ENCODE data around the gene ITGA1.

ITGA1 gene

DNA sequence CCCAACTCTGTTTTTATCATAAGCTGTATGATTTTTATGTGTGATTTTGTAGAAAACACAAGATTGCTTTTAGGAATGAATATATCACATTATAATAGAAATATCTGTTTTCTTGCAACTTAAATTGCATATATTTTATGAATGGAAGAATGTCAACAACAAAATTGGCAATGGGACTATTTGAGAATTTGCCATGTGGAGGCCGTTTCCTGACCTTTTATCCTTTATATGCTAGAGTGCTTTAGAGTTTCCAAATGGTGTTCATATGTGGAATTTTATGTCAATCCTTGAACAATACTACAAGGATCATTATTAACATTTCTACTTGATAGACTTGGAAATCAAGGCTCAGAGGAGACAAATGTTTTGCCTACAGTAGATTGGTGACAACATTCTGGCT is 34.2 kb downstream of the ITGA1 start:
- no peak overlapping the region for H3K4me3 ChIP-seq (ENCODE audit: control insufficient read depth, low read depth, low read length)
- TF ChIP-seq, protein P1, sequence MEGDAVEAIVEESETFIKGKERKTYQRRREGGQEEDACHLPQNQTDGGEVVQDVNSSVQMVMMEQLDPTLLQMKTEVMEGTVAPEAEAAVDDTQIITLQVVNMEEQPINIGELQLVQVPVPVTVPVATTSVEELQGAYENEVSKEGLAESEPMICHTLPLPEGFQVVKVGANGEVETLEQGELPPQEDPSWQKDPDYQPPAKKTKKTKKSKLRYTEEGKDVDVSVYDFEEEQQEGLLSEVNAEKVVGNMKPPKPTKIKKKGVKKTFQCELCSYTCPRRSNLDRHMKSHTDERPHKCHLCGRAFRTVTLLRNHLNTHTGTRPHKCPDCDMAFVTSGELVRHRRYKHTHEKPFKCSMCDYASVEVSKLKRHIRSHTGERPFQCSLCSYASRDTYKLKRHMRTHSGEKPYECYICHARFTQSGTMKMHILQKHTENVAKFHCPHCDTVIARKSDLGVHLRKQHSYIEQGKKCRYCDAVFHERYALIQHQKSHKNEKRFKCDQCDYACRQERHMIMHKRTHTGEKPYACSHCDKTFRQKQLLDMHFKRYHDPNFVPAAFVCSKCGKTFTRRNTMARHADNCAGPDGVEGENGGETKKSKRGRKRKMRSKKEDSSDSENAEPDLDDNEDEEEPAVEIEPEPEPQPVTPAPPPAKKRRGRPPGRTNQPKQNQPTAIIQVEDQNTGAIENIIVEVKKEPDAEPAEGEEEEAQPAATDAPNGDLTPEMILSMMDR (IDR thresholded peaks at IDR 0.05; ENCODE audit: control insufficient read depth, insufficient read depth, low read depth, low read length, missing control alignments), result no peak
- DNase-seq (ENCODE audit: low read depth), result no peak

DNA sequence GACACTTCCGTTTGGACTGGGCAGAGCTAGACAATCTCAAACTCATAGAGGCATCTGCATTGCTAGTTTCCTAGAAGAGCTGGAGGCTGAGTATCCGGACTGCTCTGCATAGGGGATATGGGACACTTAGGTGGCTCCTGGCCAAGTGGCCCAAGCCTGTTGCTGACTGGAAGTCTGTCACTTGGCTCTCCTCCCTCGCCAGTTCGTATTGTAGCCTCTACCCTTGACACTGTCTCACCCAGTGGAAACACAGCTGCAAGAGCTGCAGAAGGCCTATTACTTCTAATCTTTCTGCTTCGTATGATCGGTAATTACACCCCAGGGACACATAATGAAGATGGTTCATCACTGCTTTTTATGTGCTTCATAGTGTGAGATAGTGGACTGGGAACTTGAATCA is 34.7 kb downstream of the ITGA1 start:
- no peak for DNase-seq (ENCODE audit: low read depth)
- TF ChIP-seq, protein P1 (IDR thresholded peaks at IDR 0.05; ENCODE audit: control insufficient read depth, insufficient read depth, low read depth, low read length, missing control alignments), result no peak
- H3K4me3 ChIP-seq (ENCODE audit: control insufficient read depth, low read depth, low read length), result no peak overlapping the region

DNA sequence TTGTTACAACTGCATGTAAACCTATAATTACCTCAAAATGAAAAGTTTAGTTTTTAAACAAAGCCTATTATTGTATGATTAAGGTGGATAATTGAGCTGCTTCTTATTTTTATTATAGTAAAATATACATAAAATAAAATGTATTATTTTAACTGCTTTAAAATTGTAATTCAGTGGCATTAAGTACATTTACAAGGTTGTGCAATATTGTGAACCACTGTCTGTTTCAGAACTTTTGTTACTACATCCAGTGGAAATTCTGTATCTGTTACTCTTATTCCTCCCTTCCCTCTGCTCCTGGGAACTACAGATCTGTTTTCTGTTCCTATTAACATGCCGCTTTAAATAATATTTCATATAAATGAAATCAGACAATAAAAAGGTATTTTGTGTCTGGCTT is 37.1 kb downstream of the ITGA1 start:
- no peak for DNase-seq (ENCODE audit: low read depth)
- no peak overlapping the region for H3K4me3 ChIP-seq (ENCODE audit: control insufficient read depth, low read depth, low read length)
- TF ChIP-seq, protein P1 (IDR thresholded peaks at IDR 0.05; ENCODE audit: control insufficient read depth, insufficient read depth, low read depth, low read length, missing control alignments), result no peak

DNA sequence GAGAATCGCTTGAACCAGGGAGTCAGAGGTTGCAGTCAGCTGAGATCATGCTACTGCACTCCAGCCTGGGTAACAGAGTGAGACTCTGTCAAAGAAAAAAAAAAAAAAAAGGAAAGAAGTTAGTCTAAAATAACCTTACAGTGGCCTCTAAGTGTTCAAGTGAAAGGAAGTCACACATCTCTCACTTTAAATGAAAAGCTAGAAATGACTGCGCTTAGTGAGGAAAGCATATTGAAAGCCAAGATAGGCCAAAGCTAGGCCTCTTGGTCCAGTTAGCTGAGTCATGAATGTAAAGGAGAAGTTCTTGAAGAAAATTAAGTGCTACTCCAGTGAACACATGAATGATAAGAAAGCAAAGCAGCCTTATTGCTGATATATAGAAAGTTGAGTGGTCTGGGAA is 38.1 kb downstream of the ITGA1 start:
- no peak overlapping the region for H3K4me3 ChIP-seq (ENCODE audit: control insufficient read depth, low read depth, low read length)
- no peak for DNase-seq (ENCODE audit: low read depth)
- TF ChIP-seq, protein P1 (IDR thresholded peaks at IDR 0.05; ENCODE audit: control insufficient read depth, insufficient read depth, low read depth, low read length, missing control alignments), result no peak

DNA sequence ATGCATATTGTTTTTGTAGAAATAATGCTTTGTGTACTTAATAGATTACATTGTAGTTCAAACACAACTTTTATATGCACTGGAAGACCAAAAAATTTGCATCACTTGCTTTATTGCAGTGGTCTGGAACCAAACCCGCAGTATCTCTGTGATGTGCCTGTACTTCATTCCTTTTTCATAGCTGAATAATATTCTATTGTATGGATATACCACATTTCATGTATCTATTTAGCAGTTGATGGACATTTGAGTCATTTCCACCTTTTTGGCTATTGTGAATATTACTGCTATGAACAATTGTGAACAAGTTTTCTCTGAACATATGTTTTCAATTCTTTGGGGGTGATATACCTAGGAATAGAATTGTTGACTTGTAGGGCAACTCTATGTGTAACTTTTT is 40.1 kb downstream of the ITGA1 start:
- H3K4me3 ChIP-seq (ENCODE audit: control insufficient read depth, low read depth, low read length), result no peak overlapping the region
- DNase-seq (ENCODE audit: low read depth), result no peak
- TF ChIP-seq, protein P1 (IDR thresholded peaks at IDR 0.05; ENCODE audit: control insufficient read depth, insufficient read depth, low read depth, low read length, missing control alignments), result no peak

DNA sequence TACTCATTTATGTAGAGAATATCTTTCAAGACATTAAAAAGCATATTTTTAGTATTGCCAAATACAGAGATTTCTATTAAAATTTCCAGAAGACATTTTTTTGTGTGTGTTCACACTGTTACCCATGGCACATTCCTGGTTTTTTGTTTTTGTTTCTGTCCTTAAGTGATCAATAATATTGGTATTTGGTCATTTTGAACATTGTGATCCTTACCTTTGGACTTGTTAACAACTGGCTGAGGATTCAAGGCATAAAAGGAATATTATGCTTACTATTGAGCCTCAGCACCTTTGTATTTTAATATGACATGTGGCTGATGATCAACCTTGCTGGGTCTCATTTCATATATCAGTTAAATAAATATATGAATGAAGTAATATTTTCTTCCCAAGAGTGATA is 41.9 kb downstream of the ITGA1 start:
- DNase-seq (ENCODE audit: low read depth), result no peak
- TF ChIP-seq, protein P1 (IDR thresholded peaks at IDR 0.05; ENCODE audit: control insufficient read depth, insufficient read depth, low read depth, low read length, missing control alignments), result no peak
- H3K4me3 ChIP-seq (ENCODE audit: control insufficient read depth, low read depth, low read length), result no peak overlapping the region

DNA sequence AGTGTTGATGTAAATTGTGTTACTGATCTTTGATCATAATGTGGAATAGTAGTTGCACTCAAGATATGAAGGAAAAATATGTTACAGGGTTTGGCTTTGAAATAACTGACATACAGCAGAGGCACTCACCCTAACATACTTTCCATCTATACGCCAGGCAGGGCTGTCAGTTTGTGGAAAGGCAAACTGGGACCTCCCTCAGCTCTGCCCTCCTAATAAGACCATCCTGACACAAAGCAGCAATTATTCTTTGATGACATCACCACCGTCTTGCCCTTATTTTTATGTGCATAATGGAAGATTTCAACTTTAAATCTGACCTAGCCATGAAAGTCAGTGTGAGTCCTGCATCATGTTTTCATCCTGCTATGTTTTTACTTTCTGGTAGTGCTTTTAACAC is 42.9 kb downstream of the ITGA1 start:
- DNase-seq (ENCODE audit: low read depth), result no peak
- no peak overlapping the region for H3K4me3 ChIP-seq (ENCODE audit: control insufficient read depth, low read depth, low read length)
- TF ChIP-seq, protein P1 (IDR thresholded peaks at IDR 0.05; ENCODE audit: control insufficient read depth, insufficient read depth, low read depth, low read length, missing control alignments), result no peak

Data from AG09309 (cell line).